GM23248 (cell line): ENCODE results near the gene GBGT1.

Experiments used
- EZH2 ChIP-seq: fragments of 200-600 bp; sonication (generic); IDR thresholded peaks from 2 replicates; pipeline ENCODE4 v1.6.1; 2018; ENCODE audit warnings: antibody characterized with exemption, mild to moderate bottlenecking; ENCODE audit not compliant: insufficient read depth, poor library complexity, severe bottlenecking
- EZH2phosphoT487 ChIP-seq: fragments of 200-600 bp; sonication (generic); IDR thresholded peaks from 2 replicates; pipeline ENCODE4 v1.6.1; 2018; ENCODE audit warnings: antibody characterized with exemption, moderate library complexity, mild to moderate bottlenecking, low read depth; ENCODE audit not compliant: insufficient read depth

GRCh38 chr9:133195029-133195428, 31.3 kb upstream of the GBGT1 start:
- TF ChIP-seq EZH2phosphoT487 (no peak), EZH2 (no peak)
